Ectodermal cell (in vitro differentiated cells): Measurements from ENCODE around the gene BDKRB1.

ENCODE experiments used
- H3K27ac ChIP-seq: 2 replicates; pipeline ENCODE4 v1.7.0; 2013; ENCODE audit warnings: mild to moderate bottlenecking, low read depth, low read length; ENCODE audit not compliant: insufficient read depth, poor library complexity, severe bottlenecking
- H3K27me3 ChIP-seq: 2 replicates; pipeline ENCODE4 v1.7.0; 2013; ENCODE audit warnings: mild to moderate bottlenecking, low read length; ENCODE audit not compliant: insufficient read depth, control insufficient read depth, poor library complexity, severe bottlenecking
- H3K36me3 ChIP-seq: one replicate; pipeline ENCODE4 v1.7.0; 2013; ENCODE audit warnings: low read length; ENCODE audit not compliant: control insufficient read depth, insufficient read depth
- H3K4me1 ChIP-seq: one replicate; pipeline ENCODE4 v1.7.0; 2013; ENCODE audit warnings: low read length; ENCODE audit not compliant: control insufficient read depth, insufficient read depth
- H3K4me3 ChIP-seq: 2 replicates; pipeline ENCODE4 v1.7.0; 2013; ENCODE audit warnings: low read depth, low read length, control low read depth; ENCODE audit not compliant: insufficient read depth
- H3K9me3 ChIP-seq: 2 replicates; pipeline ENCODE4 v1.7.0; 2013; ENCODE audit warnings: mild to moderate bottlenecking, low read length, moderate library complexity; ENCODE audit not compliant: control insufficient read depth
- WGBS, 2 experiments: methylation state at CpG; one replicate each; pipeline ENCODE4 v1.1.7; 2013; ENCODE audit warnings: missing lambda C conversion rate in 2 of 2; 5-methylcytosine and 5-hydroxymethylcytosine counted together

BDKRB1 gene

GRCh38 chr14:96294246-96294645 is 38.2 kb downstream of the BDKRB1 start:
- H3K4me3 ChIP-seq: no peak overlapping the region
- 80 to 85% methylated on average over 7 of the region's 7 CpGs for WGBS, 2 experiments
- no peaks in the 10 kb centered on the region for H3K4me1 ChIP-seq
- H3K27ac ChIP-seq: no peak overlapping the region
- no peaks in the 10 kb centered on the region for H3K27me3 ChIP-seq
- peaks cover 4% of the 10 kb centered on the region for H3K36me3 ChIP-seq
- H3K9me3 ChIP-seq: no peaks in the 10 kb centered on the region

- H3K36me3 ChIP-seq: no peaks in the 10 kb centered on the region
- H3K27ac ChIP-seq: no peak overlapping the region
- no peak overlapping the region for H3K4me3 ChIP-seq
- no peaks in the 10 kb centered on the region for H3K27me3 ChIP-seq
- H3K9me3 ChIP-seq: no peaks in the 10 kb centered on the region
- no peaks in the 10 kb centered on the region for H3K4me1 ChIP-seq
- WGBS, 2 experiments: 90 to 100% methylated on average over 1 of the region's 2 CpGs
Observed at GRCh38 chr14:96297000-96297399, 41.0 kb downstream of the BDKRB1 start.

GRCh38 chr14:96297997-96298515 is 42.0 kb downstream of the BDKRB1 start:
- WGBS, 2 experiments: 94 to 98% methylated on average over 4 of the region's 4 CpGs
- H3K36me3 ChIP-seq: no peaks in the 10 kb centered on the region
- no peaks in the 10 kb centered on the region for H3K9me3 ChIP-seq

GRCh38 chr14:96299441-96299840 is 43.4 kb downstream of the BDKRB1 start:
- Histone ChIP-seq H3K4me3 (no peak overlapping the region), H3K36me3 (no peaks in the 10 kb centered on the region), H3K4me1 (no peaks in the 10 kb centered on the region), H3K27me3 (no peaks in the 10 kb centered on the region), H3K27ac (no peak overlapping the region), H3K9me3 (no peaks in the 10 kb centered on the region)
- WGBS, 2 experiments: 75 to 76% methylated on average over 3 of the region's 3 CpGs

More at GRCh38 chr14:96297997-96298515, 42.0 kb downstream of the BDKRB1 start:
- H3K4me3 ChIP-seq: no peak overlapping the region
- H3K27me3 ChIP-seq: no peaks in the 10 kb centered on the region
- no peak overlapping the region for H3K27ac ChIP-seq
- H3K4me1 ChIP-seq: no peaks in the 10 kb centered on the region

- H3K4me3 ChIP-seq: no peak overlapping the region
- no peaks in the 10 kb centered on the region for H3K9me3 ChIP-seq
- H3K36me3 ChIP-seq: no peaks in the 10 kb centered on the region
- 98 to 100% methylated on average over 3 of the region's 3 CpGs for WGBS, 2 experiments
- H3K4me1 ChIP-seq: no peaks in the 10 kb centered on the region
- no peaks in the 10 kb centered on the region for H3K27me3 ChIP-seq
- no peak overlapping the region for H3K27ac ChIP-seq
Observed at GRCh38 chr14:96303981-96304380, 48.0 kb downstream of the BDKRB1 start.

- H3K9me3 ChIP-seq: no peaks in the 10 kb centered on the region
- WGBS, 2 experiments: 60 to 63% methylated on average over 9 of the region's 9 CpGs
- H3K27me3 ChIP-seq: no peaks in the 10 kb centered on the region
- no peak overlapping the region for H3K27ac ChIP-seq
- H3K4me3 ChIP-seq: no peak overlapping the region
- no peaks in the 10 kb centered on the region for H3K4me1 ChIP-seq
- no peaks in the 10 kb centered on the region for H3K36me3 ChIP-seq
Observed at GRCh38 chr14:96304956-96305355, 48.9 kb downstream of the BDKRB1 start.

GRCh38 chr14:96307434-96307833 is 51.4 kb downstream of the BDKRB1 start:
- no peaks in the 10 kb centered on the region for H3K27me3 ChIP-seq
- H3K4me3 ChIP-seq: no peak overlapping the region
- H3K36me3 ChIP-seq: peaks cover 3% of the 10 kb centered on the region
- no peaks in the 10 kb centered on the region for H3K4me1 ChIP-seq
- H3K27ac ChIP-seq: no peak overlapping the region
- no peaks in the 10 kb centered on the region for H3K9me3 ChIP-seq
- WGBS, 2 experiments: 90 to 100% methylated on average over 3 to 4 of the region's 4 CpGs

- H3K4me1 ChIP-seq: no peaks in the 10 kb centered on the region
- H3K36me3 ChIP-seq: peaks cover 3% of the 10 kb centered on the region
- 93 to 95% methylated on average over 8 of the region's 8 CpGs for WGBS, 2 experiments
- H3K27ac ChIP-seq: no peak overlapping the region
- no peaks in the 10 kb centered on the region for H3K27me3 ChIP-seq
- no peak overlapping the region for H3K4me3 ChIP-seq
- no peaks in the 10 kb centered on the region for H3K9me3 ChIP-seq
Observed at GRCh38 chr14:96309133-96309895, 53.3 kb downstream of the BDKRB1 start.

GRCh38 chr14:96309896-96310330 is 53.9 kb downstream of the BDKRB1 start:
- no peaks in the 10 kb centered on the region for H3K27me3 ChIP-seq
- H3K9me3 ChIP-seq: no peaks in the 10 kb centered on the region
- H3K36me3 ChIP-seq: peaks cover 3% of the 10 kb centered on the region
- no peak overlapping the region for H3K27ac ChIP-seq
- no peaks in the 10 kb centered on the region for H3K4me1 ChIP-seq
- no peak overlapping the region for H3K4me3 ChIP-seq
- 85% methylated on average over 5 of the region's 5 CpGs for WGBS, 2 experiments

- Histone ChIP-seq H3K36me3 (peaks cover 7% of the 10 kb centered on the region), H3K4me3 (no peak overlapping the region), H3K4me1 (no peaks in the 10 kb centered on the region), H3K27me3 (no peaks in the 10 kb centered on the region), H3K27ac (no peak overlapping the region), H3K9me3 (no peaks in the 10 kb centered on the region)
- 94 to 96% methylated on average over 6 of the region's 6 CpGs for WGBS, 2 experiments
Observed at GRCh38 chr14:96310906-96311305, 54.9 kb downstream of the BDKRB1 start.
